Measurements from ENCODE around the gene JMJD7. TPM values are rescaled to one million over a fixed set of nuclear protein-coding genes. Genes with fewer than 3 reads are reported as not detected.
A peak's percentile ranks its signal among the peaks of the same experiment; 100 is the strongest.

Gene JMJD7
- total RNA-seq, 1 experiment from 2014 or later, result 11.7 TPM

DNA sequence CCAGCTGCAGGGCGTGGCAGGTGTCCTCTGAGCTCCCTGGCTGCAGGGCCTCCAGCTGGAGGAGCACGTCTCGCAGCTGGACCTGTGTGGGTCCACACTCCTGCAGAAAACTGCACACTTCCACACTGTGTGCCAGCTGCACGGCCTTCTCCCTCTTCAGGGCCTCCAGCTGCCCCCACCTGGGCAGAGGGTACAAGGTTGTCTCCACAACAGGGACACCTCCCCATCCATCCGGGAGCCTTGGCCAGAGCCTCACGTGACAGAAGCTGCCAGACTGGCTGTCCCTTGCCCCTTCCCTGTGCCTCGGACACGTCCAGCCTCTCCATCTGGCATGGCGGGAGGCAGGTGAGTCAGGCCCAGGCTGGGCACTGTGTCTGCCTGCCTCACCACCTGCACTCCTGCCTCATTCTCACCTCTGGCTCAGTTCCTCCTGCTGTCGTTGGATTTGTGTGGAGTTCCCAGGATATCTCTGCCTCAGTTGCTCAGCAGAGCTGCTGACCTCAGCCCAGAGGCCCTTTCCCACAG is 51.5 kb downstream of the JMJD7 start:
- DNase-seq, result peak in 1 of 2 experiments; percentile 44
- H3K4me1 ChIP-seq (replicated peaks; ENCODE audit: insufficient read depth), result no peaks in the 10 kb centered on the region
- no TSS peak for BruUV-seq (replicated peaks)
- H3K79me2 ChIP-seq (ENCODE audit: low read depth), result no peaks in the 10 kb centered on the region
- H4K20me1 ChIP-seq (ENCODE audit: insufficient read depth), result no peaks in the 10 kb centered on the region
- no peak overlapping the region for H3K4me3 ChIP-seq
- intact Hi-C loops (cut with micrococcal nuclease; ENCODE audit: unreplicated experiment), result no loop called here
- H3K9me2 ChIP-seq (ENCODE audit: insufficient read depth), result no peaks in the 10 kb centered on the region
- ChIA-PET POLR2A (ENCODE audit: unreplicated experiment) (no interaction called here), CTCF (interaction anchor here (0.6 kb wide), 1 partner anchor 107 kb away, joined by 3 read pairs; no protein-coding TSS in a partner anchor)
- H3K27ac ChIP-seq, result no peak overlapping the region
- H2AFZ ChIP-seq, result no peak overlapping the region
- H3K36me3 ChIP-seq (ENCODE audit: low read depth), result no peaks in the 10 kb centered on the region
- no peak overlapping the region for H3K4me2 ChIP-seq
- no peak for TF ChIP-seq EZH2 (IDR thresholded peaks at IDR 0.05; ENCODE audit: low read depth)
- TF ChIP-seq, protein P1, sequence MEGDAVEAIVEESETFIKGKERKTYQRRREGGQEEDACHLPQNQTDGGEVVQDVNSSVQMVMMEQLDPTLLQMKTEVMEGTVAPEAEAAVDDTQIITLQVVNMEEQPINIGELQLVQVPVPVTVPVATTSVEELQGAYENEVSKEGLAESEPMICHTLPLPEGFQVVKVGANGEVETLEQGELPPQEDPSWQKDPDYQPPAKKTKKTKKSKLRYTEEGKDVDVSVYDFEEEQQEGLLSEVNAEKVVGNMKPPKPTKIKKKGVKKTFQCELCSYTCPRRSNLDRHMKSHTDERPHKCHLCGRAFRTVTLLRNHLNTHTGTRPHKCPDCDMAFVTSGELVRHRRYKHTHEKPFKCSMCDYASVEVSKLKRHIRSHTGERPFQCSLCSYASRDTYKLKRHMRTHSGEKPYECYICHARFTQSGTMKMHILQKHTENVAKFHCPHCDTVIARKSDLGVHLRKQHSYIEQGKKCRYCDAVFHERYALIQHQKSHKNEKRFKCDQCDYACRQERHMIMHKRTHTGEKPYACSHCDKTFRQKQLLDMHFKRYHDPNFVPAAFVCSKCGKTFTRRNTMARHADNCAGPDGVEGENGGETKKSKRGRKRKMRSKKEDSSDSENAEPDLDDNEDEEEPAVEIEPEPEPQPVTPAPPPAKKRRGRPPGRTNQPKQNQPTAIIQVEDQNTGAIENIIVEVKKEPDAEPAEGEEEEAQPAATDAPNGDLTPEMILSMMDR (conservative IDR thresholded peaks at IDR 0.05), result no peak
- no peaks in the 10 kb centered on the region for H3K9me3 ChIP-seq (ENCODE audit: insufficient read depth, low read depth)
- no peaks in the 10 kb centered on the region for H3F3A ChIP-seq (ENCODE audit: insufficient read depth, low read depth)
- no peaks in the 10 kb centered on the region for H3K27me3 ChIP-seq (ENCODE audit: insufficient read depth, low read depth)

- no peak overlapping the region for H3K4me3 ChIP-seq
- no peaks in the 10 kb centered on the region for H3K27me3 ChIP-seq (ENCODE audit: insufficient read depth, low read depth)
- ChIA-PET CTCF (interaction anchor here (0.6 kb wide), 1 partner anchor 108 kb away, joined by 3 read pairs; no protein-coding TSS in a partner anchor), POLR2A (ENCODE audit: unreplicated experiment) (interaction anchor here (0.6 kb wide), 1 partner anchor 10 kb away, joined by 6 read pairs; no protein-coding TSS in a partner anchor)
- H3K4me1 ChIP-seq (replicated peaks; ENCODE audit: insufficient read depth), result no peaks in the 10 kb centered on the region
- no peaks in the 10 kb centered on the region for H3K9me3 ChIP-seq (ENCODE audit: insufficient read depth, low read depth)
- no peaks in the 10 kb centered on the region for H3K9me2 ChIP-seq (ENCODE audit: insufficient read depth)
- H3K36me3 ChIP-seq (ENCODE audit: low read depth), result no peaks in the 10 kb centered on the region
- no peak for DNase-seq
- intact Hi-C loops (cut with micrococcal nuclease; ENCODE audit: unreplicated experiment), result no loop called here
- no peaks in the 10 kb centered on the region for H3F3A ChIP-seq (ENCODE audit: insufficient read depth, low read depth)
- H3K27ac ChIP-seq, result no peak overlapping the region
- no peaks in the 10 kb centered on the region for H3K79me2 ChIP-seq (ENCODE audit: low read depth)
- H2AFZ ChIP-seq, result no peak overlapping the region
- H3K4me2 ChIP-seq, result no peak overlapping the region
- H4K20me1 ChIP-seq (ENCODE audit: insufficient read depth), result no peaks in the 10 kb centered on the region
- BruUV-seq (replicated peaks), result no TSS peak
- TF ChIP-seq, protein P1 (conservative IDR thresholded peaks at IDR 0.05), result no peak
- TF ChIP-seq EZH2 (IDR thresholded peaks at IDR 0.05; ENCODE audit: low read depth), result no peak
Observed at GRCh38 chr15:41880156-41880877, 52.4 kb downstream of the JMJD7 start.

GRCh38 chr15:41881086-41881485 is 53.2 kb downstream of the JMJD7 start:
- BruUV-seq (replicated peaks), result no TSS peak
- Histone ChIP-seq H2AFZ (no peak overlapping the region), H3K9me2 (ENCODE audit: insufficient read depth) (no peaks in the 10 kb centered on the region), H3K36me3 (ENCODE audit: low read depth) (no peaks in the 10 kb centered on the region), H3K4me1 (replicated peaks; ENCODE audit: insufficient read depth) (no peaks in the 10 kb centered on the region), H3K4me3 (no peak overlapping the region), H3K27ac (no peak overlapping the region), H4K20me1 (ENCODE audit: insufficient read depth) (no peaks in the 10 kb centered on the region), H3F3A (ENCODE audit: insufficient read depth, low read depth) (no peaks in the 10 kb centered on the region), H3K4me2 (no peak overlapping the region), H3K79me2 (ENCODE audit: low read depth) (no peaks in the 10 kb centered on the region), H3K9me3 (ENCODE audit: insufficient read depth, low read depth) (no peaks in the 10 kb centered on the region), H3K27me3 (ENCODE audit: insufficient read depth, low read depth) (no peaks in the 10 kb centered on the region)
- TF ChIP-seq, protein P1 (conservative IDR thresholded peaks at IDR 0.05), result no peak
- no peak for TF ChIP-seq EZH2 (IDR thresholded peaks at IDR 0.05; ENCODE audit: low read depth)
- ChIA-PET POLR2A (ENCODE audit: unreplicated experiment) (interaction anchor here (0.6 kb wide), 1 partner anchor 10 kb away, joined by 6 read pairs; no protein-coding TSS in a partner anchor), CTCF (no interaction called here)
- no peak for DNase-seq
- intact Hi-C loops (cut with micrococcal nuclease; ENCODE audit: unreplicated experiment), result no loop called here
